H1 (cell line): ENCODE data around the gene APLP2. TPM values are rescaled to one million over a fixed set of nuclear protein-coding genes. Genes with fewer than 3 reads are reported as not detected.

Experiments used
- CTCF ChIA-PET: fragments of 300-600 bp; sonication (Branson Sonifier 250); formaldehyde crosslinking; loops from one replicate; lab custom pipeline; 2021; ENCODE audit not compliant: partially characterized antibody; lab: Charles Lee
- POLR2A ChIA-PET: fragments of 300-600 bp; sonication (Branson Sonifier 250); formaldehyde crosslinking; loops from one replicate; lab custom pipeline; 2021; ENCODE audit warnings: inconsistent platforms; ENCODE audit not compliant: partially characterized antibody; lab: Charles Lee
- DNase-seq, 2 experiments: peaks; one replicate each; pipeline versions ENCODE4 v3.0.0 to v3.0.0-alpha.2; 2010 to 2022; ENCODE audit warnings: low spot score in 2 of 2, low read depth in 1 of 2, mixed read lengths in 1 of 2
- FAIRE-seq: peaks from 2 replicates; lab custom pipeline; 2011; peaks lifted over from hg19 to GRCh38; lab: Jason Lieb, UNC
- H2AFZ ChIP-seq: 2 replicates; pipeline ENCODE4 v1.8.1; 2012; ENCODE audit warnings: low read length, inconsistent platforms
- H2AK5ac ChIP-seq: 2 replicates; pipeline ENCODE4 v1.6.1; 2013; ENCODE audit warnings: low read depth, low read length
- H2BK120ac ChIP-seq: replicated peaks from 2 replicates; pipeline ENCODE3; 2013; ENCODE audit warnings: low read depth, low read length, inconsistent platforms
- H2BK12ac ChIP-seq: 2 replicates; pipeline ENCODE4 v1.6.1; 2013; ENCODE audit warnings: low read depth, low read length
- H2BK15ac ChIP-seq: 2 replicates; pipeline ENCODE4 v1.6.1; 2013; ENCODE audit warnings: low read length
- H2BK20ac ChIP-seq: 2 replicates; pipeline ENCODE4 v1.6.1; 2013; ENCODE audit warnings: low read length
- H2BK5ac ChIP-seq: 2 replicates; pipeline ENCODE4 v1.6.1; 2013; ENCODE audit warnings: low read depth, low read length
- H3K14ac ChIP-seq: 2 replicates; pipeline ENCODE4 v1.6.1; 2013; ENCODE audit warnings: inconsistent platforms; ENCODE audit not compliant: insufficient read length
- H3K18ac ChIP-seq: 2 replicates; pipeline ENCODE4 v1.6.1; 2013; ENCODE audit warnings: low read length; ENCODE audit errors: extremely low read depth
- H3K23ac ChIP-seq: 2 replicates; pipeline ENCODE4 v1.6.1; 2013; ENCODE audit warnings: inconsistent platforms; ENCODE audit not compliant: insufficient read length
- H3K23me2 ChIP-seq: 2 replicates; pipeline ENCODE4 v1.6.1; 2013; ENCODE audit warnings: low read depth, low read length
- H3K27ac ChIP-seq: 2 replicates; pipeline ENCODE4 v1.6.1; 2011; ENCODE audit warnings: low read depth, low read length, inconsistent platforms
- H3K27me3 ChIP-seq, 4 experiments: replicated peaks in 1 of 4; 1 replicate in 1 of 4; 2 replicates in 3 of 4; pipeline versions ENCODE4 v1.6.1 to v1.8.1; 2011 to 2013; ENCODE audit warnings: low read length in 3 of 4, mild to moderate bottlenecking in 3 of 4, inconsistent platforms in 2 of 4, mixed read lengths in 2 of 4, moderate library complexity in 1 of 4; ENCODE audit not compliant: control insufficient read depth in 3 of 4, insufficient read depth in 3 of 4; ENCODE audit errors: extremely low read depth in 1 of 4
- H3K36me3 ChIP-seq, 4 experiments: 2 replicates each; pipeline versions ENCODE4 v1.6.1 to v1.8.1; 2011 to 2013; ENCODE audit warnings: mild to moderate bottlenecking in 4 of 4, low read length in 3 of 4, moderate library complexity in 2 of 4, control low read depth in 1 of 4, inconsistent platforms in 1 of 4; ENCODE audit not compliant: insufficient read depth in 4 of 4, control insufficient read depth in 2 of 4
- H3K4ac ChIP-seq: replicated peaks from 2 replicates; pipeline ENCODE3; 2013; ENCODE audit warnings: low read length, low read depth, mixed read lengths, inconsistent platforms; ENCODE audit not compliant: insufficient read length
- H3K4me1 ChIP-seq, 4 experiments: replicated peaks in 1 of 4; 1 replicate in 1 of 4; 2 replicates in 3 of 4; pipeline versions ENCODE4 v1.6.1 to v1.8.1; 2011 to 2013; ENCODE audit warnings: low read length in 3 of 4, inconsistent platforms in 2 of 4, mixed read lengths in 1 of 4; ENCODE audit not compliant: insufficient read depth in 4 of 4, control insufficient read depth in 3 of 4
- H3K4me2 ChIP-seq, 2 experiments: 2 replicates each; pipeline versions ENCODE4 v1.6.1 to v1.8.1; 2011 to 2013; ENCODE audit warnings: low read depth in 2 of 2, low read length in 2 of 2, control low read depth in 1 of 2, inconsistent platforms in 1 of 2, mild to moderate bottlenecking in 1 of 2; ENCODE audit not compliant: insufficient read depth in 1 of 2
- H3K4me3 ChIP-seq, 4 experiments: fragments of 200-600, 300-600 bp in 1 of 4; sonication (generic), shearing (Covaris generic), sonication (Bioruptor Twin) in 1 of 4; 2 replicates each; pipeline versions ENCODE4 v1.5.1 to v1.8.1; 2011 to 2016; ENCODE audit warnings: low read length in 4 of 4, low read depth in 3 of 4, control low read depth in 2 of 4, inconsistent platforms in 2 of 4, mild to moderate bottlenecking in 2 of 4, mixed read lengths in 1 of 4, moderate library complexity in 1 of 4; ENCODE audit not compliant: insufficient read depth in 2 of 4; ENCODE audit errors: extremely low read depth in 1 of 4
- H3K56ac ChIP-seq: replicated peaks from 2 replicates; pipeline ENCODE3; 2013; ENCODE audit warnings: low read depth, mild to moderate bottlenecking, mixed read lengths, low read length, inconsistent platforms; ENCODE audit not compliant: insufficient read length
- H3K79me1 ChIP-seq: 2 replicates; pipeline ENCODE4 v1.6.1; 2013; ENCODE audit warnings: low read depth, low read length, control low read depth
- H3K79me2 ChIP-seq, 2 experiments: 2 replicates each; pipeline versions ENCODE4 v1.6.1 to v1.8.1; 2012 to 2013; ENCODE audit warnings: low read length in 2 of 2, mild to moderate bottlenecking in 2 of 2, inconsistent platforms in 1 of 2; ENCODE audit not compliant: insufficient read depth in 2 of 2, control insufficient read depth in 1 of 2
- H3K9ac ChIP-seq, 4 experiments: replicated peaks in 1 of 4; 1 replicate in 1 of 4; 2 replicates in 3 of 4; pipeline versions ENCODE4 v1.6.1 to v1.8.1; 2011 to 2013; ENCODE audit warnings: low read depth in 3 of 4, low read length in 3 of 4, control low read depth in 2 of 4, mild to moderate bottlenecking in 2 of 4, moderate library complexity in 2 of 4, inconsistent platforms in 1 of 4; ENCODE audit errors: extremely low read depth in 1 of 4
- H3K9me3 ChIP-seq, 2 experiments: 2 replicates each; pipeline versions ENCODE4 v1.6.1 to v1.8.1; 2012 to 2013; ENCODE audit warnings: mild to moderate bottlenecking in 2 of 2, moderate library complexity in 2 of 2, control low read depth in 1 of 2, inconsistent platforms in 1 of 2, low read depth in 1 of 2, low read length in 1 of 2, mixed read lengths in 1 of 2; ENCODE audit not compliant: insufficient read depth in 2 of 2
- H4K20me1 ChIP-seq, 2 experiments: replicated peaks in 1 of 2; 2 replicates each; pipeline versions ENCODE3 to v1.8.1; 2011 to 2013; ENCODE audit warnings: inconsistent platforms in 2 of 2, low read length in 2 of 2, mild to moderate bottlenecking in 1 of 2; ENCODE audit not compliant: insufficient read depth in 2 of 2, control insufficient read depth in 1 of 2
- H4K5ac ChIP-seq: 2 replicates; pipeline ENCODE4 v1.6.1; 2013; ENCODE audit warnings: low read length, low read depth, mixed read lengths, inconsistent platforms; ENCODE audit not compliant: insufficient read length
- H4K8ac ChIP-seq: 2 replicates; pipeline ENCODE4 v1.8.0; 2013; ENCODE audit warnings: mild to moderate bottlenecking, moderate library complexity, low read length, inconsistent platforms; ENCODE audit not compliant: insufficient read depth; ENCODE audit errors: extremely low read depth
- H4K91ac ChIP-seq: replicated peaks from 2 replicates; pipeline ENCODE3; 2013; ENCODE audit warnings: low read length, mixed read lengths, inconsistent platforms; ENCODE audit not compliant: insufficient read length
- BACH1 ChIP-seq: IDR thresholded peaks from 2 replicates; pipeline ENCODE4 v1.6.1; 2012; ENCODE audit warnings: low read length, improper control_type of control experiment
- E2F6 ChIP-seq: IDR thresholded peaks from 2 replicates; pipeline ENCODE4 v1.6.1; 2012; ENCODE audit warnings: inconsistent platforms
- EGR1 ChIP-seq: IDR thresholded peaks from 2 replicates; pipeline ENCODE4 v1.6.1; 2011; ENCODE audit warnings: low read depth, low read length, borderline replicate concordance
- HDAC6 ChIP-seq: IDR thresholded peaks from one replicate; pipeline ENCODE4 v1.7.1; 2012; ENCODE audit warnings: low read depth, mild to moderate bottlenecking, inconsistent platforms, low read length, moderate library complexity
- PHF8 ChIP-seq: fragments of 200-600 bp; sonication (generic); conservative IDR thresholded peaks from 2 replicates; pipeline ENCODE4 v1.7.1; 2012; ENCODE audit warnings: low read depth, mild to moderate bottlenecking, inconsistent platforms, low read length, moderate library complexity
- POU5F1 ChIP-seq: IDR thresholded peaks from 2 replicates; pipeline ENCODE4 v1.6.1; 2011; ENCODE audit warnings: low read depth, mild to moderate bottlenecking, low read length, moderate library complexity
- RAD21 ChIP-seq, 2 experiments: IDR thresholded peaks in 1 of 2; conservative IDR thresholded peaks in 1 of 2; 2 replicates each; pipeline ENCODE4 v1.6.1; 2011; ENCODE audit warnings: low read depth in 2 of 2, low read length in 2 of 2, improper control_type of control experiment in 1 of 2, inconsistent platforms in 1 of 2, mild to moderate bottlenecking in 1 of 2, moderate library complexity in 1 of 2
- RBBP5 ChIP-seq: IDR thresholded peaks from 2 replicates; pipeline ENCODE4 v1.7.1; 2012; ENCODE audit warnings: low read depth, mild to moderate bottlenecking, inconsistent platforms, low read length, moderate library complexity, borderline replicate concordance
- SIN3A ChIP-seq, 2 experiments: IDR thresholded peaks in 1 of 2; conservative IDR thresholded peaks in 1 of 2; 2 replicates each; pipeline ENCODE4 v1.6.1; 2011 to 2012; ENCODE audit warnings: low read length in 2 of 2, improper control_type of control experiment in 1 of 2, low read depth in 1 of 2, mild to moderate bottlenecking in 1 of 2
- SP2 ChIP-seq: IDR thresholded peaks from 2 replicates; pipeline ENCODE4 v1.6.1; 2012; ENCODE audit warnings: mild to moderate bottlenecking, low read length, inconsistent platforms
- WGBS, 2 experiments: shearing (Covaris generic) in 1 of 2; methylation state at CpG; one replicate each; pipeline versions ENCODE4 v1.1.6 to v1.1.7; 2013 to 2015; ENCODE audit warnings: low lambda C conversion rate in 2 of 2, mixed read lengths in 2 of 2, inconsistent platforms in 1 of 2, low coverage in 1 of 2, missing lambda C conversion rate in 1 of 2; ENCODE audit not compliant: insufficient replicate concordance in 2 of 2, insufficient coverage in 1 of 2, insufficient read length in 1 of 2; ENCODE audit errors: extremely low coverage in 1 of 2, missing lambda C conversion rate in 1 of 2; 5-methylcytosine and 5-hydroxymethylcytosine counted together
- polyA plus RNA-seq, 7 experiments: library from polyadenylated mRNA; depleted of rRNA in 3 of 7; stranded (reverse) in 5 of 7; unstranded in 2 of 7; fragments of >200 nt in 5 of 7; fragments of 200-250 nt in 2 of 7; gene quantifications; 1 replicate in 5 of 7; 2 replicates in 1 of 7; 4 replicates in 1 of 7; pipeline versions ENCODE4 v1.2.1 to v1.2.3, GENCODE V29; 2011 to 2013; ENCODE audit warnings: missing spikeins in 2 of 7, mixed read lengths in 2 of 7
- total RNA-seq: library from RNA; stranded (reverse); fragmentation: NEBNext Ultra II Directional; extraction: Animal tissue kit (Norgen Biotek cat#: 25700); gene quantifications from 2 replicates; pipeline ENCODE4 v1.2.1, GENCODE V29; 2021

The APLP2 gene
- total and polyA plus RNA-seq, 2 of the 8 experiments (the other 6 are each of a cell fraction or from before 2014, with no cell fraction given), result 222 to 315 TPM

- peak overlapping the region; percentile 85 to 91 (median 88); a peak in 6 of 7 replicates for H3K9ac ChIP-seq
- no peak overlapping the region for H2AFZ ChIP-seq
- H4K91ac ChIP-seq, result no peak overlapping the region
- H3K4me2 ChIP-seq, result peak overlapping the region; percentile 63 to 97
- H2BK12ac ChIP-seq, result no peak overlapping the region
- FAIRE-seq (no peak), DNase-seq (peak in 1 of 2 experiments; percentile 59)
- CTCF ChIA-PET, result interaction anchor here (0.8 to 1.7 kb wide), 7 partner anchors 48 to 147 kb away, joined by 3 to 7 read pairs (median 4); no protein-coding TSS in a partner anchor
- peaks cover 19 to 47% of the 10 kb centered on the region in 2 experiments for H3K79me2 ChIP-seq
- H2BK120ac ChIP-seq, result no peak overlapping the region
- peak overlapping the region; percentile 74 for H4K8ac ChIP-seq
- WGBS, 2 experiments, result 2% methylated on average over 52 of the region's 100 CpGs; no CpG with 5 or more reads in 1 of the 2 experiments
- peak overlapping the region; percentile 52 for H3K56ac ChIP-seq
- H2BK5ac ChIP-seq, result no peak overlapping the region
- no peak overlapping the region for H2BK20ac ChIP-seq
- peaks cover 13% of the 10 kb centered on the region for H3K23me2 ChIP-seq
- H3K27ac ChIP-seq, result peak overlapping the region; percentile 86; the same call in 1 of the 2 replicates
- peaks cover 3 to 20% (median 14%) of the 10 kb centered on the region in 4 experiments for H3K27me3 ChIP-seq
- H3K4me1 ChIP-seq, result peaks cover 2 to 7% (median 6%) of the 10 kb centered on the region in 4 experiments; a peak in 5 of 7 replicates
- H3K23ac ChIP-seq, result no peak overlapping the region
- POLR2A ChIA-PET, result interaction anchor here (0.7 to 3.7 kb wide), 25 partner anchors 9 to 147 kb away, joined by 3 to 39 read pairs (median 4); partner anchors contain the start of gene PRDM10
- H2BK15ac ChIP-seq, result no peak overlapping the region
- H3K4me3 ChIP-seq, result peak overlapping the region; percentile 66 to 97 (median 86)
- H4K5ac ChIP-seq, result peak overlapping the region; percentile 75
- H3K9me3 ChIP-seq, result no peaks in the 10 kb centered on the region
- H3K79me1 ChIP-seq, result no peaks in the 10 kb centered on the region; the same call in none of the 2 replicates
- H3K18ac ChIP-seq, result peak overlapping the region; percentile 87; the same call in 1 of the 2 replicates
- H3K14ac ChIP-seq, result no peak overlapping the region
- H2AK5ac ChIP-seq, result no peak overlapping the region
- H3K36me3 ChIP-seq, result no peaks in the 10 kb centered on the region
- H4K20me1 ChIP-seq, result peaks cover 11 to 15% of the 10 kb centered on the region in 2 experiments
- H3K4ac ChIP-seq, result no peak overlapping the region
- TF ChIP-seq E2F6 (no peak), PHF8 (peak; percentile 19; the same call in 1 of the 2 replicates), HDAC6 (no peak), EGR1 (no peak), SP2 (no peak), RAD21 (IDR thresholded peaks at IDR 0.05 in 1 of 2, conservative IDR thresholded peaks at IDR 0.05 in 1 of 2; ENCODE audit: low read depth in 2 of 2, low read length in 2 of 2) (peak in 1 of 2 experiments; percentile 2; a peak in 1 of 4 replicates), BACH1 (no peak), RBBP5 (peak; percentile 70; the same call in 1 of the 2 replicates), SIN3A (conservative IDR thresholded peaks at IDR 0.05 in 1 of 2, IDR thresholded peaks at IDR 0.05 in 1 of 2; ENCODE audit: low read depth in 1 of 2, low read length in 2 of 2) (peak in 1 of 2 experiments; percentile 32; a peak in 2 of 4 replicates), POU5F1 (no peak)
These were observed 583 bp downstream of the APLP2 start for GRCh38 chr11:130070109-130070845.
